ENCODE measurements around the gene REC8. TPM values are rescaled to one million over a fixed set of nuclear protein-coding genes. Genes with fewer than 3 reads are reported as not detected.

The REC8 gene
- total and polyA plus RNA-seq, 4 donors = 2.3 to 4.7 (median 3.8) TPM

- peaks cover 0 to 4% (median under 1%) of the 10 kb centered on the region in 4 donors for H3K36me3 ChIP-seq (ENCODE audit: control insufficient read depth in 4 of 4, insufficient read depth in 3 of 4, low read depth in 1 of 4, low read length in 3 of 4)
- no peaks in the 10 kb centered on the region for H3K9me3 ChIP-seq (ENCODE audit: control insufficient read depth in 4 of 4, low read length in 3 of 4)
- no peak overlapping the region for H3K4me3 ChIP-seq (ENCODE audit: low read depth in 1 of 3, low read length in 3 of 3)
- peaks cover 5 to 29% (median 23%) of the 10 kb centered on the region in 4 donors for H3K4me1 ChIP-seq (ENCODE audit: control insufficient read depth in 4 of 4, insufficient read depth in 4 of 4, low read length in 3 of 4)
- 37% methylated on average over 1 of the region's 1 CpG for WGBS
- H3K9ac ChIP-seq (ENCODE audit: low read depth in 1 of 2, low read length in 2 of 2) = no peak overlapping the region
- no peak for DNase-seq (ENCODE audit: low spot score)
- TF ChIP-seq ATF3 (IDR thresholded peaks at IDR 0.05) (no peak), FOXA2 (IDR thresholded peaks at IDR 0.05) (no peak), YY1 (IDR thresholded peaks at IDR 0.05) (no peak), CTCF (IDR thresholded peaks at IDR 0.05; ENCODE audit: low read depth, low read length, missing input control) (no peak), RXRA (IDR thresholded peaks at IDR 0.05) (no peak), TAF1 (conservative IDR thresholded peaks at IDR 0.05) (no peak), REST (IDR thresholded peaks at IDR 0.05) (no peak), ZBTB33 (IDR thresholded peaks at IDR 0.05) (no peak), RAD21 (IDR thresholded peaks at IDR 0.05) (no peak), NR2F2 (IDR thresholded peaks at IDR 0.05) (no peak), SP1 (IDR thresholded peaks at IDR 0.05) (no peak), JUND (IDR thresholded peaks at IDR 0.05) (no peak), HNF4G (IDR thresholded peaks at IDR 0.05) (no peak), HNF4A (conservative IDR thresholded peaks at IDR 0.05) (no peak), EGR1 (IDR thresholded peaks at IDR 0.05; ENCODE audit: low read depth in 2 of 2) (no peak), FOXA1 (IDR thresholded peaks at IDR 0.05) (no peak), MAX (IDR thresholded peaks at IDR 0.05) (no peak), GABPA (IDR thresholded peaks at IDR 0.05 in 1 of 2, conservative IDR thresholded peaks at IDR 0.05 in 1 of 2) (no peak)
- no peaks in the 10 kb centered on the region for H3K27me3 ChIP-seq (ENCODE audit: control insufficient read depth in 4 of 4, insufficient read depth in 4 of 4, low read length in 3 of 4)
- H3K27ac ChIP-seq (ENCODE audit: low read depth in 1 of 2, low read length in 2 of 2) = no peak overlapping the region
These were observed 57.0 kb downstream of the REC8 start for GRCh38 chr14:24228902-24229301.

Small RNA genes lying within 50 kb of the gene (small RNA-seq; reads per million reads assigned to genes)
- gene AL136295.4 (not detected), gene CHMP4A (not detected), gene IPO4 (not detected), gene IRF9 (0.09 reads per million), gene MDP1 (not detected), gene RNA5SP383 (0.07 reads per million)

Other genes with a start within 250 kb of the REC8 start
Only the 30 nearest of the 32 such genes appear.
- gene DHRS4L2, start 183.2 kb upstream of the REC8 start, total RNA-seq = 10 to 100 TPM; 16.7 to 56.8 TPM
- gene DHRS4L2, start 183.2 kb upstream of the REC8 start, polyA plus RNA-seq = 10 to 100 TPM; 40.8 to 47.2 TPM
- gene CARMIL3, start 120.1 kb upstream of the REC8 start, total RNA-seq = under 1 TPM; 0.05 to 0.17 TPM
- under 1 TPM; 0.17 TPM for gene CARMIL3, start 120.1 kb upstream of the REC8 start, polyA plus RNA-seq
- not detected for gene CPNE6, start 100.5 kb upstream of the REC8 start, total RNA-seq
- gene CPNE6, start 100.5 kb upstream of the REC8 start, polyA plus RNA-seq = under 1 TPM; 0.05 to 0.17 TPM
- gene PCK2, start 77.8 kb upstream of the REC8 start, total RNA-seq = 100 to 1,000 TPM in 1 of 2 donors, 10 to 100 TPM in 1; 39.8 to 205 TPM
- 100 to 1,000 TPM; 236 to 250 TPM for gene PCK2, start 77.8 kb upstream of the REC8 start, polyA plus RNA-seq
- 100 to 1,000 TPM; 215 to 312 TPM for gene DCAF11, start 57.3 kb upstream of the REC8 start, total RNA-seq
- 100 to 1,000 TPM in 1 of 2 donors, 10 to 100 TPM in 1; 30.1 to 119 TPM for gene DCAF11, start 57.3 kb upstream of the REC8 start, polyA plus RNA-seq
- 1 to 10 TPM; 2.7 to 3.2 TPM for gene NRL, start 57.1 kb upstream of the REC8 start, total RNA-seq
- gene NRL, start 57.1 kb upstream of the REC8 start, polyA plus RNA-seq = 1 to 10 TPM; 1.5 to 2.9 TPM
- 1 to 10 TPM; 1.7 to 6.4 TPM for gene FITM1, start 41.4 kb upstream of the REC8 start, total RNA-seq
- 10 to 100 TPM; 11.9 to 16.1 TPM for gene FITM1, start 41.4 kb upstream of the REC8 start, polyA plus RNA-seq
- 10 to 100 TPM; 63.3 to 71.9 TPM for gene PSME1, start 35.9 kb upstream of the REC8 start, total RNA-seq
- 100 to 1,000 TPM; 131 to 237 TPM for gene PSME1, start 35.9 kb upstream of the REC8 start, polyA plus RNA-seq
- 10 to 100 TPM in 1 of 2 donors, 1 to 10 TPM in 1; 8.6 to 10.5 TPM for gene EMC9, start 30.5 kb upstream of the REC8 start, total RNA-seq
- 10 to 100 TPM; 16.2 to 17.8 TPM for gene EMC9, start 30.5 kb upstream of the REC8 start, polyA plus RNA-seq
- 10 to 100 TPM; 56.9 to 62.3 TPM for gene PSME2, start 25.5 kb upstream of the REC8 start, total RNA-seq
- gene PSME2, start 25.5 kb upstream of the REC8 start, polyA plus RNA-seq = 100 to 1,000 TPM; 123 to 247 TPM
- 10 to 100 TPM; 16.3 to 36.0 TPM for gene RNF31, start 24.6 kb upstream of the REC8 start, total RNA-seq
- 10 to 100 TPM; 20.3 to 21.6 TPM for gene RNF31, start 24.6 kb upstream of the REC8 start, polyA plus RNA-seq
- 10 to 100 TPM; 44.2 to 57.8 TPM for gene IRF9, start 10.8 kb upstream of the REC8 start, total RNA-seq
- gene IRF9, start 10.8 kb upstream of the REC8 start, polyA plus RNA-seq = 10 to 100 TPM; 37.9 to 60.9 TPM
- 10 to 100 TPM; 16.3 to 29.8 TPM for gene IPO4, start 16.7 kb downstream of the REC8 start, total RNA-seq
- gene IPO4, start 16.7 kb downstream of the REC8 start, polyA plus RNA-seq = 10 to 100 TPM; 13.6 to 32.9 TPM
- 10 to 100 TPM; 27.5 to 76.2 TPM for gene TM9SF1, start 23.4 kb downstream of the REC8 start, total RNA-seq
- gene TM9SF1, start 23.4 kb downstream of the REC8 start, polyA plus RNA-seq = 10 to 100 TPM; 30.0 to 46.9 TPM
- gene TSSK4, start 33.6 kb downstream of the REC8 start, total RNA-seq = under 1 TPM in 1 of 2 donors, not detected in 1; 0.33 TPM
- gene TSSK4, start 33.6 kb downstream of the REC8 start, polyA plus RNA-seq = under 1 TPM in 1 of 2 donors, not detected in 1; 0.25 TPM
- 10 to 100 TPM; 14.6 to 19.6 TPM for gene CHMP4A, start 41.4 kb downstream of the REC8 start, total RNA-seq
- gene CHMP4A, start 41.4 kb downstream of the REC8 start, polyA plus RNA-seq = 10 to 100 TPM; 36.3 to 38.7 TPM
- 1 to 10 TPM; 3.2 to 6.6 TPM for gene MDP1, start 44.0 kb downstream of the REC8 start, total RNA-seq
- 10 to 100 TPM in 1 of 2 donors, 1 to 10 TPM in 1; 7.4 to 13.4 TPM for gene MDP1, start 44.0 kb downstream of the REC8 start, polyA plus RNA-seq
- 10 to 100 TPM; 32.3 to 49.3 TPM for gene NEDD8, start 60.3 kb downstream of the REC8 start, total RNA-seq
- gene NEDD8, start 60.3 kb downstream of the REC8 start, polyA plus RNA-seq = 100 to 1,000 TPM; 107 to 136 TPM
- gene GMPR2, start 60.8 kb downstream of the REC8 start, total RNA-seq = 10 to 100 TPM; 28.6 to 29.8 TPM
- gene GMPR2, start 60.8 kb downstream of the REC8 start, polyA plus RNA-seq = 10 to 100 TPM; 34.9 to 42.7 TPM
- 10 to 100 TPM; 23.5 to 25.1 TPM for gene TINF2, start 70.5 kb downstream of the REC8 start, total RNA-seq
- gene TINF2, start 70.5 kb downstream of the REC8 start, polyA plus RNA-seq = 10 to 100 TPM; 14.4 to 24.3 TPM
- 1 to 10 TPM; 1.1 to 1.5 TPM for gene TGM1, start 91.1 kb downstream of the REC8 start, total RNA-seq
- under 1 TPM; 0.28 to 0.39 TPM for gene TGM1, start 91.1 kb downstream of the REC8 start, polyA plus RNA-seq
- 10 to 100 TPM in 1 of 2 donors, 1 to 10 TPM in 1; 7.5 to 19.7 TPM for gene RABGGTA, start 99.5 kb downstream of the REC8 start, total RNA-seq
- gene RABGGTA, start 99.5 kb downstream of the REC8 start, polyA plus RNA-seq = 10 to 100 TPM; 11.7 to 14.7 TPM
- 10 to 100 TPM; 30.3 to 84.9 TPM for gene DHRS1, start 127.7 kb downstream of the REC8 start, total RNA-seq
- 10 to 100 TPM; 40.3 to 60.1 TPM for gene DHRS1, start 127.7 kb downstream of the REC8 start, polyA plus RNA-seq
- 10 to 100 TPM; 12.3 to 18.2 TPM for gene NOP9, start 127.8 kb downstream of the REC8 start, total RNA-seq
- 1 to 10 TPM; 3.8 to 7.1 TPM for gene NOP9, start 127.8 kb downstream of the REC8 start, polyA plus RNA-seq
- 100 to 1,000 TPM in 1 of 2 donors, 10 to 100 TPM in 1; 32.1 to 142 TPM for gene CIDEB, start 135.9 kb downstream of the REC8 start, total RNA-seq
- 100 to 1,000 TPM; 176 to 312 TPM for gene CIDEB, start 135.9 kb downstream of the REC8 start, polyA plus RNA-seq
- 10 to 100 TPM in 1 of 2 donors, 1 to 10 TPM in 1; 2.5 to 11.3 TPM for gene LTB4R2, start 138.1 kb downstream of the REC8 start, total RNA-seq
- 1 to 10 TPM in 1 of 2 donors, under 1 TPM in 1; 0.28 to 1.2 TPM for gene LTB4R2, start 138.1 kb downstream of the REC8 start, polyA plus RNA-seq
- gene LTB4R, start 139.4 kb downstream of the REC8 start, total RNA-seq = 1 to 10 TPM; 2.1 to 5.0 TPM
- 1 to 10 TPM in 1 of 2 donors, under 1 TPM in 1; 0.86 to 2.9 TPM for gene LTB4R, start 139.4 kb downstream of the REC8 start, polyA plus RNA-seq
- 1 to 10 TPM; 2.2 to 7.2 TPM for gene ADCY4, start 163.0 kb downstream of the REC8 start, total RNA-seq
- gene ADCY4, start 163.0 kb downstream of the REC8 start, polyA plus RNA-seq = 1 to 10 TPM; 2.2 to 5.8 TPM
- gene RIPK3, start 167.9 kb downstream of the REC8 start, total RNA-seq = 1 to 10 TPM; 2.7 to 2.9 TPM
- 1 to 10 TPM; 1.0 to 1.2 TPM for gene RIPK3, start 167.9 kb downstream of the REC8 start, polyA plus RNA-seq
- gene NFATC4, start 196.1 kb downstream of the REC8 start, total RNA-seq = 1 to 10 TPM; 1.4 to 3.6 TPM
- 1 to 10 TPM; 1.0 to 2.2 TPM for gene NFATC4, start 196.1 kb downstream of the REC8 start, polyA plus RNA-seq